ENCODE data around the gene HSF4.

HSF4 gene

DNA sequence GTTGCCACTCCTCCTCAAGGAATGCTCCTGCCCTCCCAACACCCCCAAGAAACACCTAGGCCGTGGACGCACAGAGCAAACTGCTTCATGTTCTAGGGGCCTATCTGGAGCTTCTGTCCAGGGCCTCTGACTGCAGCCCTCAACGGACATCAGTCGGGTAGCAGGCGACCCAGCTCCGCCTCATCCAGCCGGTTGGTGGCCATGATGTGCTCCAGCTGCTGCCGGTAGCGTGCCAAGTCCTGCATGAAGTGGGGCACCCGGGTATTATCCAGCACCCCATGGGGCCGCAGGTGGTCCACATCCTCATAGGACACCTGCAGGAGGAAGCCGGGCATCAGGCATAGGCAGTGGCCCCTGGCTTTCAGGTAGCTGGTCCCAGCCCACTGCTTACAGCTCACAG is 12.1 kb downstream of the HSF4 start:
- no peak overlapping the region for H3K4me3 Mint-ChIP-seq
- no peak for DNase-seq (ENCODE audit: low spot score in 2 of 2)
- no peak overlapping the region for H3K27ac Mint-ChIP-seq (ENCODE audit: low read depth)
- H3K27me3 Mint-ChIP-seq: peaks cover 3% of the 10 kb centered on the region
- H3K9me3 Mint-ChIP-seq: no peaks in the 10 kb centered on the region
- peaks cover 10% of the 10 kb centered on the region for H3K36me3 Mint-ChIP-seq (ENCODE audit: insufficient read depth)
- H3K4me1 Mint-ChIP-seq: peaks cover 36% of the 10 kb centered on the region
- no peak for ATAC-seq (replicated peaks; ENCODE audit: extremely low read depth, poor library complexity, severe bottlenecking)

DNA sequence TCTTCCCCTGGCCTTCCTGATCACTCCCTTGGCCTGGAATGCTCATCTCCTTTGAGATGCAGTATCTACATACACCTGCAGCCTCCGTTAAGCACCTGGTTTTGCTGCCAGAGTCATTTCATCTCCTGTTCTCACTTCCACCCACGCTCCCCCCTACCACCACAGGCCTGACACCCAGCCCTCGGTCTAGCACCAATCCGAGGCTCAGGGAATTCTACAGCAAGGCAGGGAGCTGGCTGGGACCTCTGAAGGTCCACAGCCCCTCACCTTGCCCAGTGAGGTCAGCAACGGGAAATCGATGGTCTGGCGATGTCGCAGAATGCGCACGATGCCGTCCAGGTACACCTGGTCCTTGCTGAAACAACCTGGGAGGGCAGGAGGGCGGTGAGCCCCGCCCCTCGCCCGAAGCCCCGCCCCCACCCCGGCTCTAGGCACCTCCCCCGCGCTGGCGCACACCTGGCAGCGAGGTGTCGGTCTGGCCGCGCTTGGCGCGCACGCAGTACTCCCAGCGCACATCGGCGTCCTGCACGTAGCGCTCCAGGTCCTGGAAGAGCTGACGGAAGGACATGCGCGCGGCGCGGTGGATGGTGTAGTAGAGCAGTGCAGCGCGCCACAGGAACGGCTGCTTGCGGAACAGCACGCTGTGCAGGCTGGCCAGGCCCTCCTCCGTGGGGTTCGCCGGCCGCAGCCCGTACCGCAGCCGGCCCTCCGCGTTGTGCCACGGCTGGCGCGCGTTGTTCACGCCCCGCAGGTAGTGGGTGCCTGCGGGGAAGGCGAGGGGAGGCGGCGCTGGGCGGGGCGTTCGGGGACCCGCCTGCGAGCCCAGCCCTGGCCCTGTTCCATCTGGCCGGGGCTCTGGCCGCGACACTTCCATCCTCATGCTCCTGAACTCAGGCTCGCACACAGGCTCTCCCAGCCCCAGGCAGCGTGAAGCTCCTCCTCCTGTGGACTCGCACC is 13.5 kb downstream of the HSF4 start:
- peaks cover 6% of the 10 kb centered on the region for H3K36me3 Mint-ChIP-seq (ENCODE audit: insufficient read depth)
- DNase-seq (ENCODE audit: low spot score in 2 of 2): no peak
- H3K27ac Mint-ChIP-seq (ENCODE audit: low read depth): no peak overlapping the region
- peaks cover 32% of the 10 kb centered on the region for H3K4me1 Mint-ChIP-seq
- ATAC-seq (replicated peaks; ENCODE audit: extremely low read depth, poor library complexity, severe bottlenecking): peak; percentile 64
- H3K4me3 Mint-ChIP-seq: peak overlapping the region; percentile 69
- no peaks in the 10 kb centered on the region for H3K27me3 Mint-ChIP-seq
- H3K9me3 Mint-ChIP-seq: no peaks in the 10 kb centered on the region

GRCh38 chr16:67179421-67180080 is 15.0 kb downstream of the HSF4 start:
- H3K27ac Mint-ChIP-seq (ENCODE audit: low read depth): no peak overlapping the region
- no peak overlapping the region for H3K4me3 Mint-ChIP-seq
- ATAC-seq (replicated peaks; ENCODE audit: extremely low read depth, poor library complexity, severe bottlenecking) (no peak), DNase-seq (ENCODE audit: low spot score in 2 of 2) (no peak)
- H3K4me1 Mint-ChIP-seq: peaks cover 20% of the 10 kb centered on the region
- no peaks in the 10 kb centered on the region for H3K9me3 Mint-ChIP-seq
- peaks cover 1% of the 10 kb centered on the region for H3K36me3 Mint-ChIP-seq (ENCODE audit: insufficient read depth)
- H3K27me3 Mint-ChIP-seq: no peaks in the 10 kb centered on the region

GRCh38 chr16:67180166-67180565 is 15.6 kb downstream of the HSF4 start:
- no peak for DNase-seq (ENCODE audit: low spot score in 2 of 2)
- Mint-ChIP-seq H3K27ac (ENCODE audit: low read depth) (no peak overlapping the region), H3K4me3 (no peak overlapping the region), H3K27me3 (no peaks in the 10 kb centered on the region), H3K4me1 (peaks cover 27% of the 10 kb centered on the region), H3K36me3 (ENCODE audit: insufficient read depth) (peaks cover 2% of the 10 kb centered on the region), H3K9me3 (no peaks in the 10 kb centered on the region)
- ATAC-seq (replicated peaks; ENCODE audit: extremely low read depth, poor library complexity, severe bottlenecking): no peak

GRCh38 chr16:67181346-67181745 is 16.8 kb downstream of the HSF4 start:
- ATAC-seq (replicated peaks; ENCODE audit: extremely low read depth, poor library complexity, severe bottlenecking) (no peak), DNase-seq (ENCODE audit: low spot score in 2 of 2) (no peak)
- H3K36me3 Mint-ChIP-seq (ENCODE audit: insufficient read depth): peaks cover 4% of the 10 kb centered on the region
- no peak overlapping the region for H3K27ac Mint-ChIP-seq (ENCODE audit: low read depth)
- H3K4me1 Mint-ChIP-seq: peaks cover 32% of the 10 kb centered on the region
- H3K9me3 Mint-ChIP-seq: no peaks in the 10 kb centered on the region
- H3K4me3 Mint-ChIP-seq: no peak overlapping the region
- no peaks in the 10 kb centered on the region for H3K27me3 Mint-ChIP-seq

DNA sequence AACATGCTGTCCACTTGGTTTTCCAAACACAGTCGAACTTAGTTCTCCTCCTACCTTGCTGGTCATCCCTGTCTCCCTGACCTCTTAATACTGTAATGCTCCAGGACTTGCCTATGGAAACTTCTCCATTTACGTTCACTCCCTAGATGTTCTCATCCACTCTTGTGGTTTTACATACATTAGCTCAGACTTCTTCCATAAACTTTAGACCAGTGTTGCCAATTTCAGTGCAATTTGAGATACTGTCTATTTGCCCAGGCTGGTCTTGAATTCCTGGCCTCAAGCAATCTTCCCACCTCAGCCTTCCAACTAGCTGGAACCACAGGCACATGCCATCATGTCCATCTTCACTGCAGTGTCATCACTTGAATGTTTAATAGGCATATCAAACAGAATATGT is 17.7 kb downstream of the HSF4 start:
- no peak overlapping the region for H3K4me3 Mint-ChIP-seq
- H3K27ac Mint-ChIP-seq (ENCODE audit: low read depth): no peak overlapping the region
- H3K9me3 Mint-ChIP-seq: no peaks in the 10 kb centered on the region
- ATAC-seq (replicated peaks; ENCODE audit: extremely low read depth, poor library complexity, severe bottlenecking) (no peak), DNase-seq (ENCODE audit: low spot score in 2 of 2) (no peak)
- H3K4me1 Mint-ChIP-seq: peaks cover 30% of the 10 kb centered on the region
- no peaks in the 10 kb centered on the region for H3K27me3 Mint-ChIP-seq
- peaks cover 4% of the 10 kb centered on the region for H3K36me3 Mint-ChIP-seq (ENCODE audit: insufficient read depth)

DNA sequence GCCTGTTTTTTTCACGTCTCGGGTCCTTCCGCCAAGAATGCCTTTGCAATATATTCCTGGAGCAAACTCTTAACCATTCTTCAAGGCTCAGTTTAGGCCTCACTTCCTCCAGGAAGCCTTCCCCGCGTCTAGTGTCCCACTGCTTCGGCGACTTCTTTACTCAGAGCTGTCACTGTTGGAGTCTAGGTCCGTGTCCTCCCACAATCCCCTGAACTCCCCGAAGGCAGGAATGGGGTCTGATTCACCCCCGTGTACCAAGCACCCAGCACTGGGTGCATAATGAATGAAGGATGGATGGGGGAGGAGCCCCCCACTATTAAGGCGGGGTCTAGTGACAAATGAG is 18.7 kb downstream of the HSF4 start:
- no peak for DNase-seq (ENCODE audit: low spot score in 2 of 2)
- no peak for ATAC-seq (replicated peaks; ENCODE audit: extremely low read depth, poor library complexity, severe bottlenecking)
- no peak overlapping the region for H3K4me3 Mint-ChIP-seq
- no peaks in the 10 kb centered on the region for H3K27me3 Mint-ChIP-seq
- peaks cover 3% of the 10 kb centered on the region for H3K36me3 Mint-ChIP-seq (ENCODE audit: insufficient read depth)
- H3K27ac Mint-ChIP-seq (ENCODE audit: low read depth): no peak overlapping the region
- H3K9me3 Mint-ChIP-seq: no peaks in the 10 kb centered on the region
- peaks cover 20% of the 10 kb centered on the region for H3K4me1 Mint-ChIP-seq

DNA sequence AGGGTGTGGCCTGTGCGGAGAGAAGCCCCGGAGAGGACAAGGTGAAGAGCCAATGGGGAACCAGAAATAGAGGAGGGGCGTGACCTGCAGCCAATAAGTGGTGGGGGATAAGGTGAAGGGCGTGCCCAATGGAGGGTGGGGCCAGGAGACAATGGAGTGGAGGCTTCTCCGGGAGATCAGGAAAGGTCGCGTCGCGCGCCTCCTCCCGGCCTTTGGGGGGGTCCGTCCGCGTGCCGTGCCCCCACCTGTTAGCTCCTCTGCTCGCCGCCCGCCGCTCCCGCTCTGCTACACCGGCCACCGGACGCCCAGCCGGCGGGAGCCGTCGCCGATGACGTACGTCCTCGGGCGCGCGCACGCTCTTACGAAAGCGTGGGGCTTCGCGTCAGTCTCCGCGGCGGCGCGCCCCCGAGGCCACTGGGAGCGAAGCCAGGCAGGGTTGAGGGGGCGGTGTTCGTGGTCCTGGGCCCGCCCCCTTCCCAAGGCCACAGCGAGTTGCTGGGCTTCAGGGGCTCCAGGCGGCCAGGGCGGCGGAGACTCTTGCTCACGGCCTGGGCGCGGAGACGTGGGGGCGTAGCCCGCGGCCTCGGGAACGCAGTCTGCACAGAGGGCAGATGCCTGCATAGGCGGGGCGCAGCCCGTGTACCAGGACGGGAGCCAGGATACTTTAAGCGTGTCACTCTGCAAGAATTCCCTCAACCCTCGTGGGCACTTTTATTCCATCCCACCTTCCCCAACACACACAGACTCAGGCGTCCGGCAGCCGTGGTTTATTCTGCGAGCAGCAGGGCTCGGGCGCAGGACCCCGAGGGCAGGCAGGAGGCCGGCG is 19.3 kb downstream of the HSF4 start, which contains the start of gene MATCAP1:
MATCAP1 (minus strand) TSS at position 337 of the 826 bp plus-strand sequence. CDS start 3,353 bp downstream, outside the sequence.
- H3K4me3 Mint-ChIP-seq: no peak within 1 kb of the TSS

DNA sequence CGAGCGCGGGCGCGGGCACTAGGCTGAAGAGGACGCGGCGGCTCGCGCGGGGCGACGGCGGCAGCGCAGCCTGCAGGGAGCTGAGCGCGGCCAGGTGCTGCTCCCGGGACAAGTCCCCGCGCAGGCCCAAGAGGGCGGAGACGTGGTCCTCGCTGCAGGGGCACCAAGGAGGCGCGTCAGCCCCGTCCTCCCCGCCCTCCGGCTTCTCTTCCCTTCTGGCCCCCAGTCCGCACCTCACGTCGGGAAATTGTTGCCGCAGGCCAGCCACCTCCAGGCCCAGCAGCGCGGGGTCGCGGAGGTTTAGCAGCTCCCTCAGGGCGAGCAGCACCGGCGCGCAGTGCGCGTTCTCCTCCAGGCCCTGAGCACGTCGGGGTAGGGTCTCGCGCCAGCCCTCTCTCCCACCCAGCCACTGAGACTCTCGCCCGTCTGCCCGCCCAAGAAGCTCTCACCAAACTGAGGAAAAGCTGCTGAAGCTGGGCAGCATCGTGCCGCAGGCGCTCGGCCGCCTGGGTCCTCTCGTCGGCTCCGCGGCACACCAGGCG is 20.0 kb downstream of the HSF4 start:
- H3K36me3 Mint-ChIP-seq (ENCODE audit: insufficient read depth): peaks cover 3% of the 10 kb centered on the region
- H3K9me3 Mint-ChIP-seq: no peaks in the 10 kb centered on the region
- no peak for DNase-seq (ENCODE audit: low spot score in 2 of 2)
- H3K27ac Mint-ChIP-seq (ENCODE audit: low read depth): peak overlapping the region; percentile 70
- ATAC-seq (replicated peaks; ENCODE audit: extremely low read depth, poor library complexity, severe bottlenecking): no peak
- H3K27me3 Mint-ChIP-seq: no peaks in the 10 kb centered on the region
- H3K4me1 Mint-ChIP-seq: peaks cover 12% of the 10 kb centered on the region
- H3K4me3 Mint-ChIP-seq: no peak overlapping the region

More for the DNA sequence above, 19.3 kb downstream of the HSF4 start, which contains the start of gene MATCAP1:
- Mint-ChIP-seq H3K36me3 (ENCODE audit: insufficient read depth) (peaks cover 3% of the 10 kb centered on the region), H3K4me1 (peaks cover 15% of the 10 kb centered on the region), H3K27me3 (no peaks in the 10 kb centered on the region), H3K9me3 (no peaks in the 10 kb centered on the region), H3K27ac (ENCODE audit: low read depth) (peak within 1 kb of the TSS; percentile 70)
- DNase-seq (ENCODE audit: low spot score in 2 of 2) (peak; percentile 79 to 92), ATAC-seq (replicated peaks; ENCODE audit: extremely low read depth, poor library complexity, severe bottlenecking) (peak; percentile 95)

DNA sequence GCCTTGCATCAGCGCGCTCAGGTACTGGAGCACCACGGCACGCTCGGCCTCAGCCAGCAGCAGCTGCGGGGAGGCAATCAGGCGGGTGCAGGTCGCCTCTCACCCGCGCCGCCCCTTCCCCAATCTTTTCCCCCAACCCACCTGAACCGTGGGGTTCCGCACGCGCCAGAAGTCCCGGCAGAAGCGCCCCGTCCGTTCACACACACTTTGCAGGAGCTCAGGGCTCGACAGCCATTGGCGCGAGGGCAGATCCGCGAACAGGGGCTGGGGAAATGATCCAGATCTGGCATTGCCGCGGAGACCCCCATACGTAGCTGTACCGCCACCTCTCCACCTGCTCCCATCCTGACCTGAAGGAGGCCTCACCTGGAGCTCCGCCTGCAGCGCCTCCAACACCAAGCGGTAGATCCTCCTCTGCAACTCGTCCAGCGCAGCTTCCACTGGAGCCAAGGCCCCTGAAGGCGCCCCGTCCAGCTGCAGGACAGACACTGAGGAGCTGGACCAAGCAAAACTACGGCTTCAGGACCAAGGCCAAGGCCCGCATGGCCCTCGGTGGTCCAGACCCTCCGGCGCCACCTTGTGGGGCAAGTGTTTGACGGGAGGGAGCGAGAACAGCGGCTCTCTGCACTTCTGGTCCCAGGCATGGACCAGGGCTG is 20.6 kb downstream of the HSF4 start:
- Mint-ChIP-seq H3K27ac (ENCODE audit: low read depth) (peak overlapping the region; percentile 70), H3K9me3 (no peaks in the 10 kb centered on the region), H3K27me3 (no peaks in the 10 kb centered on the region), H3K4me1 (peaks cover 12% of the 10 kb centered on the region), H3K36me3 (ENCODE audit: insufficient read depth) (peaks cover 3% of the 10 kb centered on the region), H3K4me3 (no peak overlapping the region)
- DNase-seq (ENCODE audit: low spot score in 2 of 2): peak; percentile 74 to 79
- peak; percentile 18 for ATAC-seq (replicated peaks; ENCODE audit: extremely low read depth, poor library complexity, severe bottlenecking)

DNA sequence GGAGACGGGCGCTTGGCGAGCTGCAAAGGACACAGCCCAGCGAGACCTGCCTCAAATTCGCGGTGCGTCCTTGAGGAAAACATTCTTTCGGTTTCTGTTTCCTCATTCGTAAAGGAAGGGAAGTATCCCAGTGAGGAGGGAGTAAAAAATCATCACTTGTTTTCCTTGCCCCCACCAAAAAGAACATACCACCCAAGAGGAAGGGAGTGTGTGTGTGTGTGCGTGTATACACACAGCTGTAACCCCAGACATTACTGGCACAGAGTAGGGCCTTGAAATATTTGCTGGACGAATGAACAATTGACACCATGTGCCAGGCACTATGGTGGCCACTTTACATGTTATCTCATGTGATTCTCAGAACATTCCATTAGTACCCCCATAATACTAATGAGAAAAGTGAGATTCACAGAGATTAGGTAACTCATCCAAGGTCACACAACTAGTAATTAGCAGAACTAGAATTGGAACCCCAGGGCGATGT is 21.1 kb downstream of the HSF4 start:
- H3K4me3 Mint-ChIP-seq: no peak overlapping the region
- no peaks in the 10 kb centered on the region for H3K27me3 Mint-ChIP-seq
- ATAC-seq (replicated peaks; ENCODE audit: extremely low read depth, poor library complexity, severe bottlenecking): no peak

More for the DNA sequence above, 21.1 kb downstream of the HSF4 start:
- no peak for DNase-seq (ENCODE audit: low spot score in 2 of 2)
- peak overlapping the region; percentile 70 for H3K27ac Mint-ChIP-seq (ENCODE audit: low read depth)
- H3K9me3 Mint-ChIP-seq: no peaks in the 10 kb centered on the region
- H3K4me1 Mint-ChIP-seq: peaks cover 12% of the 10 kb centered on the region
- peaks cover 3% of the 10 kb centered on the region for H3K36me3 Mint-ChIP-seq (ENCODE audit: insufficient read depth)

All from central memory CD8-positive, alpha-beta T cell (primary cell).